Lung (tissue), 12 donors: ENCODE data around the gene RNASEH1. TPM values are rescaled to one million over a fixed set of nuclear protein-coding genes. Genes with fewer than 3 reads are reported as not detected.

Experiments used
- ATAC-seq: fragments of 200-7000 bp; cut with Tn5 transposase; one replicate; pipeline ENCODE4 v1.9.1; 2020; ENCODE audit warnings: moderate number of reproducible peaks; ENCODE audit not compliant: insufficient read depth, low FRiP score
- DNase-seq, 3 donors: peaks; one replicate each; pipeline ENCODE4 v3.0.0-alpha.2; 2013 to 2017
- H3K27ac ChIP-seq, 2 donors: one replicate each; pipeline ENCODE4 v1.5.1; 2013; ENCODE audit warnings: mild to moderate bottlenecking in 2 of 2, moderate library complexity in 2 of 2, control low read depth in 1 of 2, inconsistent platforms in 1 of 2, low read depth in 1 of 2, low read length in 1 of 2
- H3K27me3 ChIP-seq, 3 donors: one replicate each; pipeline ENCODE4 v1.5.1; 2013; ENCODE audit warnings: low read length in 2 of 3; ENCODE audit not compliant: control insufficient read depth in 3 of 3, insufficient read depth in 3 of 3
- H3K36me3 ChIP-seq, 4 donors: one replicate each; pipeline ENCODE4 v1.5.1; 2013; ENCODE audit warnings: low read length in 4 of 4, mild to moderate bottlenecking in 1 of 4, moderate library complexity in 1 of 4; ENCODE audit not compliant: control insufficient read depth in 4 of 4, insufficient read depth in 4 of 4
- H3K4me1 ChIP-seq, 5 donors: one replicate each; pipeline ENCODE4 v1.5.1; 2013; ENCODE audit warnings: low read length in 5 of 5, mild to moderate bottlenecking in 2 of 5, moderate library complexity in 1 of 5; ENCODE audit not compliant: control insufficient read depth in 5 of 5, insufficient read depth in 5 of 5
- H3K4me3 ChIP-seq: one replicate; pipeline ENCODE4 v1.5.1; 2013; ENCODE audit warnings: mild to moderate bottlenecking, control low read depth, moderate library complexity
- H3K9ac ChIP-seq, 2 donors: one replicate each; pipeline ENCODE4 v1.5.1; 2013; ENCODE audit warnings: low read length in 2 of 2, control low read depth in 1 of 2; ENCODE audit not compliant: insufficient read depth in 1 of 2
- H3K9me3 ChIP-seq, 4 donors: one replicate each; pipeline ENCODE4 v1.5.1; 2013; ENCODE audit warnings: low read length in 3 of 4, mild to moderate bottlenecking in 1 of 4, moderate library complexity in 1 of 4; ENCODE audit not compliant: control insufficient read depth in 4 of 4, insufficient read depth in 3 of 4
- WGBS, 2 donors: extraction: QIAGEN DNeasy Blood & Tissue Kit; methylation state at CpG; one replicate each; pipeline ENCODE4 v1.1.7; 2013; 5-methylcytosine and 5-hydroxymethylcytosine counted together
- polyA plus RNA-seq, 2 donors: library from polyadenylated mRNA; stranded (reverse); fragments of 200-250 nt; gene quantifications; one replicate each; pipeline ENCODE4 v1.2.1, GENCODE V29; 2013
- total RNA-seq, 2 donors: library from RNA; depleted of rRNA in 1 of 2; stranded (reverse); fragments of >200 nt in 1 of 2; gene quantifications; one replicate each; pipeline ENCODE4 v1.2.1, GENCODE V29; 2014 to 2021
- TF ChIP-seq, protein P1 (sequence below): IDR thresholded peaks from 2 replicates; pipeline ENCODE4 v1.5.1; 2012; ENCODE audit warnings: mild to moderate bottlenecking; ENCODE audit errors: control extremely low read depth, extremely low read depth
- donor health status: control.
- donor health status: control.
- donor health status: Bipolar disorder and iron deficiency.
- donor health status: healthy.
- donor health status: DM: yes; HTN: yes; CAD: no.

RNASEH1 gene
- total and polyA plus RNA-seq, 4 donors: 9.6 to 24.5 (median 15.2) TPM

DNA sequence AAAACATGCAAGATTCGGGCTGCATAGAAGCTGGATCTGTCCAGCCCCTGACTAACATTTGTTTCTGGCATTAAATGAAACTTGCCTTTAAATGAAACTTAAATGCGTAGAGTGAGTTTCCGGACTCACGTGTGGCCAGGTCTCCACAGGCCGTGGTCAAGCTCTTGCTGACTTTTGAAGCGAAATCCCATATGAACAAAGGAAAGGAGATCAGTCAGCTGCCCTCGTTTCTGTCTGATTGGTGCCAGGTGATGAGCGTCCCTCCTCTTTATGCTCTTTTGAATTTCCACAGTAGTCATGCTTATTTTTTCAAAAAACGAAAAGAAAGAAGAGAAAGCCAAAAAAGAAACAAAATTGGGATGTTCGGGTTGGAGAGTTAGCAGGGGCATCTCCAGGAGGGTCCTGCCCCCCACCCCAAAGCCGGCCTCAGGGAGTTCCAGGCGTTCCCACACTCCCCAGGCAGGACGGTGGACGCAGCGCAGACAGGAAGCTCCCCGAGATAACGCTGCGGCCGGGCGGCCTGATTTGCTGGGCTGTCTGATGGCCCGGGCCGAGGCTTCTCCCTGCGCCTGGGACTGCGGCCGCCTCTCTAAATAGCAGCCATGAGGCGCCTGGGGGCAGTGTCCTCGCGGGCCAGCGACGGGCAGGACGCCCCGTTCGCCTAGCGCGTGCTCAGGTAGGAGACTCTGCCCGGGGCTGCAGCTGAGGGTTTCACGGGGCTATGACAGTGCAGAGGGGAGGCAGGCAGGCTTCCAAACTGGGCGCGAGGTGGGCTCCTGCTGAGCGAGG is 36.6 kb upstream of the RNASEH1 start, which contains the start of gene COLEC11:
COLEC11 (plus strand) TSS at position 620 of the 789 bp plus-strand sequence. CDS start 9,229 bp downstream, outside the sequence.
- TF ChIP-seq, protein P1, sequence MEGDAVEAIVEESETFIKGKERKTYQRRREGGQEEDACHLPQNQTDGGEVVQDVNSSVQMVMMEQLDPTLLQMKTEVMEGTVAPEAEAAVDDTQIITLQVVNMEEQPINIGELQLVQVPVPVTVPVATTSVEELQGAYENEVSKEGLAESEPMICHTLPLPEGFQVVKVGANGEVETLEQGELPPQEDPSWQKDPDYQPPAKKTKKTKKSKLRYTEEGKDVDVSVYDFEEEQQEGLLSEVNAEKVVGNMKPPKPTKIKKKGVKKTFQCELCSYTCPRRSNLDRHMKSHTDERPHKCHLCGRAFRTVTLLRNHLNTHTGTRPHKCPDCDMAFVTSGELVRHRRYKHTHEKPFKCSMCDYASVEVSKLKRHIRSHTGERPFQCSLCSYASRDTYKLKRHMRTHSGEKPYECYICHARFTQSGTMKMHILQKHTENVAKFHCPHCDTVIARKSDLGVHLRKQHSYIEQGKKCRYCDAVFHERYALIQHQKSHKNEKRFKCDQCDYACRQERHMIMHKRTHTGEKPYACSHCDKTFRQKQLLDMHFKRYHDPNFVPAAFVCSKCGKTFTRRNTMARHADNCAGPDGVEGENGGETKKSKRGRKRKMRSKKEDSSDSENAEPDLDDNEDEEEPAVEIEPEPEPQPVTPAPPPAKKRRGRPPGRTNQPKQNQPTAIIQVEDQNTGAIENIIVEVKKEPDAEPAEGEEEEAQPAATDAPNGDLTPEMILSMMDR: no peak

DNA sequence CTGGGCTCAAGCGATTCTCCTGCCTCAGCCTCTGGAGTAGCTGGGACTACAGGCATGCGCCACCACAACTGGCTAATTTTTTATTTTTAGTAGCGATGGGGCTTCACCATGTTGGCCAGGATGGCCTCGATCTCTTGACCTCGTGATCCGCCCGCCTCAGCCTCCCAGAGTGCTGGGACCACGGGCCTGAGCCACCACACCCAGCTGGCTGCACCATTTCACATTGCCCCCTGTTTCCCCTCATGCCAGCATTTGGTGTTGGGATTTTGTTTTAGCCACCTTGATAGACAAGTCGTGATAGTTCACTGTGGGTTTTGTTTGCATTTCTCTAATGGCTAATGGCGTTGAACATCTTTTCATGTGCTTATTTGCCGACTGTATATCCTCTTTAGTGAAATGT is 31.0 kb upstream of the RNASEH1 start:
- peaks cover 0 to 5% (median 0%) of the 10 kb centered on the region in 4 donors for H3K36me3 ChIP-seq
- no peaks in the 10 kb centered on the region for H3K9me3 ChIP-seq
- WGBS, 2 donors: 93 to 95% methylated on average over 11 of the region's 11 CpGs
- H3K9ac ChIP-seq: no peak overlapping the region
- TF ChIP-seq, protein P1: no peak
- no peaks in the 10 kb centered on the region for H3K27me3 ChIP-seq
- ATAC-seq (no peak), DNase-seq (no peak)
- no peak overlapping the region for H3K4me3 ChIP-seq
- H3K4me1 ChIP-seq: peaks cover 0 to 35% (median 12%) of the 10 kb centered on the region in 5 donors
- H3K27ac ChIP-seq: no peak overlapping the region

More for the DNA sequence above, 36.6 kb upstream of the RNASEH1 start, which contains the start of gene COLEC11:
- H3K27me3 ChIP-seq: no peaks in the 10 kb centered on the region
- peaks cover 0 to 36% (median 8%) of the 10 kb centered on the region in 5 donors for H3K4me1 ChIP-seq
- H3K4me3 ChIP-seq: no peak within 1 kb of the TSS
- no peaks in the 10 kb centered on the region for H3K36me3 ChIP-seq
- 35 to 48% methylated on average over 38 to 40 of the region's 40 CpGs for WGBS, 2 donors
- no peak within 1 kb of the TSS for H3K27ac ChIP-seq
- H3K9me3 ChIP-seq: no peaks in the 10 kb centered on the region
- no peak for ATAC-seq
- H3K9ac ChIP-seq: no peak within 1 kb of the TSS
- peak; percentile 68 to 76 (median 73) for DNase-seq

DNA sequence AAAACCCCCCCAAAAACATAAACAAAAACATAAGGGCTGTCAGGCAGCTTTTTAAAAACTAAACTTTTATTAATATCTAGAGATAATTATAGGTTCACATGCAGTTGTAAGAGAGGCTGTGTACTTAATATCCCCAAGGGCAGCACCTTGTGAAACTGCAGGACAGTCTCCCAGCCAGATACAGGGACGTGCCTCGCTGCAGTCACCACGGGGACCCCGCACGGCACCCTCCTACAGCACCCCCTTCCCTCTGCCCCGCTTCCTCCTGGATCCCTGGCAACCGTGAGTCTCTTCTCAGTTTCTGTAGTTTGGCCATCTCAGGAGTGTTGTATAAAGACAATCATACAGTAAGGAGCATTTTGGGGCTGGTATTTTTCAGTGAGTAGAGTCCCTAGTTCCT is 30.0 kb upstream of the RNASEH1 start:
- TF ChIP-seq, protein P1: no peak
- H3K27ac ChIP-seq: no peak overlapping the region
- no peak for DNase-seq
- H3K27me3 ChIP-seq: no peaks in the 10 kb centered on the region
- H3K36me3 ChIP-seq: peaks cover 0 to 5% (median 0%) of the 10 kb centered on the region in 4 donors
- H3K9me3 ChIP-seq: no peaks in the 10 kb centered on the region
- no peak overlapping the region for H3K4me3 ChIP-seq
- ATAC-seq: no peak
- H3K4me1 ChIP-seq: peaks cover 0 to 37% (median 12%) of the 10 kb centered on the region in 5 donors
- H3K9ac ChIP-seq: no peak overlapping the region
- WGBS, 2 donors: 91 to 92% methylated on average over 7 of the region's 7 CpGs
